ENCODE measurements around the gene CACNG7.

DNA sequence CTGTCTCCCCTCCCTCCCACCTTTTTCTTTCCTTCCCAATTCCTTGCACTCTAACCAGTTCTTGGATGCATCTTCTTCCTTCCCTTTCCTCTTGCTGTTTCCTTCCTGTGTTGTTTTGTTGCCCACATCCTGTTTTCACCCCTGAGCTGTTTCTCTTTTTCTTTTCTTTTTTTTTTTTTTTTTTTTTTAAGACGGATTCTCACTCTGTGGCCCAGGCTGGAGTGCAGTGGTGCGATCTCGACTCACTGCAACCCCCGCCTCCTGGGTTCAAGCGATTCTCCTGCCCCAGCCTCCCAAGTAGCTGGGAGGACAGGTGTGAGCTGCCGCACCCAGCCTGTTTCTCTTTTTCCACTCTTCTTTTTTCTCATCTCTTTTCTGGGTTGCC is 34.5 kb upstream of the CACNG7 start:
- no peak for TF ChIP-seq YY1 (IDR thresholded peaks at IDR 0.05; ENCODE audit: extremely low read depth, insufficient replicate concordance, low read depth, low read length)
- TF ChIP-seq, protein P1, sequence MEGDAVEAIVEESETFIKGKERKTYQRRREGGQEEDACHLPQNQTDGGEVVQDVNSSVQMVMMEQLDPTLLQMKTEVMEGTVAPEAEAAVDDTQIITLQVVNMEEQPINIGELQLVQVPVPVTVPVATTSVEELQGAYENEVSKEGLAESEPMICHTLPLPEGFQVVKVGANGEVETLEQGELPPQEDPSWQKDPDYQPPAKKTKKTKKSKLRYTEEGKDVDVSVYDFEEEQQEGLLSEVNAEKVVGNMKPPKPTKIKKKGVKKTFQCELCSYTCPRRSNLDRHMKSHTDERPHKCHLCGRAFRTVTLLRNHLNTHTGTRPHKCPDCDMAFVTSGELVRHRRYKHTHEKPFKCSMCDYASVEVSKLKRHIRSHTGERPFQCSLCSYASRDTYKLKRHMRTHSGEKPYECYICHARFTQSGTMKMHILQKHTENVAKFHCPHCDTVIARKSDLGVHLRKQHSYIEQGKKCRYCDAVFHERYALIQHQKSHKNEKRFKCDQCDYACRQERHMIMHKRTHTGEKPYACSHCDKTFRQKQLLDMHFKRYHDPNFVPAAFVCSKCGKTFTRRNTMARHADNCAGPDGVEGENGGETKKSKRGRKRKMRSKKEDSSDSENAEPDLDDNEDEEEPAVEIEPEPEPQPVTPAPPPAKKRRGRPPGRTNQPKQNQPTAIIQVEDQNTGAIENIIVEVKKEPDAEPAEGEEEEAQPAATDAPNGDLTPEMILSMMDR (IDR thresholded peaks at IDR 0.05 in 2 of 3, conservative IDR thresholded peaks at IDR 0.05 in 1 of 3; ENCODE audit: borderline replicate concordance in 1 of 3, insufficient read depth in 1 of 3, low read depth in 2 of 3, low read length in 2 of 3): no peak
- TF ChIP-seq SRF (IDR thresholded peaks at IDR 0.05; ENCODE audit: low read depth): no peak
- TF ChIP-seq EZH2 (IDR thresholded peaks at IDR 0.05): no peak
- no peak for TF ChIP-seq JUND (IDR thresholded peaks at IDR 0.05)
- no peak for TF ChIP-seq POLR2A (IDR thresholded peaks at IDR 0.05; ENCODE audit: borderline replicate concordance, extremely low read depth, insufficient read depth, insufficient read length)
- TF ChIP-seq FOSL1 (IDR thresholded peaks at IDR 0.05; ENCODE audit: low read depth): no peak
- TF ChIP-seq CBX3 (IDR thresholded peaks at IDR 0.05; ENCODE audit: low read depth): no peak
- no peak for TF ChIP-seq RAD21 (IDR thresholded peaks at IDR 0.05; ENCODE audit: low read depth)
- TF ChIP-seq ZNF274 (IDR thresholded peaks at IDR 0.05; ENCODE audit: low read depth, low read length): no peak
- TF ChIP-seq, protein P2, sequence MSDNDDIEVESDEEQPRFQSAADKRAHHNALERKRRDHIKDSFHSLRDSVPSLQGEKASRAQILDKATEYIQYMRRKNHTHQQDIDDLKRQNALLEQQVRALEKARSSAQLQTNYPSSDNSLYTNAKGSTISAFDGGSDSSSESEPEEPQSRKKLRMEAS (IDR thresholded peaks at IDR 0.05): no peak
- no peak for TF ChIP-seq POLR2AphosphoS5 (IDR thresholded peaks at IDR 0.05; ENCODE audit: low read depth, low read length)
- no peak for TF ChIP-seq SIN3A (IDR thresholded peaks at IDR 0.05; ENCODE audit: low read depth)
- no peak for TF ChIP-seq EGR1 (IDR thresholded peaks at IDR 0.05; ENCODE audit: low read depth)

Data from HCT116 (cell line).